GM21717 (cell line): ENCODE data around the gene LRRC45.

Source experiments
- ATAC-seq: cut with Tn5 transposase; IDR thresholded peaks from one replicate; pipeline ENCODE4 v1.9.1; 2021; ENCODE audit warnings: mild to moderate bottlenecking, moderate library complexity; ENCODE audit not compliant: unreplicated experiment

LRRC45 gene

DNA sequence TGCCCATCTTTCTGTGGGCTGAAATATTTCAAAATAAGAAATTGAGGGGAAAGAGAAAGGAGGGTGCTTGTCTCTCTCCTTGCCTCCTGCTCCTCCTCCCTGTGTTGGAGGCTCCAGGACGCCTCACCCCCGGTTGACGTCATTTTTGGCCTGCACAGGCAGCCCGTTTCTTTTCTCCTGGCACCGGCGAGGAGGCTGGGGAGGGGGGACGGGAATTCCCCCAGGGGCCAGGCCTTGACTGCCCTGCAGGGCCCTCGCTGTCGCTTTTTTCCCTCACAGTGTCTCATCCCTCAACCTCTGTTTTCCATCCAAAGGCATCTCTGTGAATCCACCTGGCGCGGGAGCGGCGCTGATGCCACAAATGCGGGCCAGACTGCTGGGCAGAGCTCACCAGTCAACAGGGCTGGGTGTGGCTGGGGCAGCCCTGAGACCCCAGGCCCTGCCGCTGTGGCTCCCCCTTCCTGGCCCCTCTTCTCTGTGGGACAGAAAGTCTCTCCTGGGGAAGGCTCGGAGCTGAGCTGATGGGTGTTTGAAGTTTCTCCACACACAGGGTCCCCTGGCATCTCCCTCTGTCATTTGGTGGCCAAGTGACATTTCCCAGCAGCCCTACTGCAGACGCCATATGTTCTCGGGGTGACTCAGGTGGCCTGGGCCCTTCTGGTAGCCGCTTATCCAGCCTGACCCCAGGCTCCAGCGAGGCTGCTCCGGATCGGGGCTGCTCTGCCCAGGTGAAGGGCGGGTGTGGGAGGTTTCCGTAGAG lies 16.5 kb upstream of the LRRC45 start:
- no peak for ATAC-seq

- ATAC-seq: no peak
Observed at GRCh38 chr17:82007228-82007494, 15.9 kb upstream of the LRRC45 start.

DNA sequence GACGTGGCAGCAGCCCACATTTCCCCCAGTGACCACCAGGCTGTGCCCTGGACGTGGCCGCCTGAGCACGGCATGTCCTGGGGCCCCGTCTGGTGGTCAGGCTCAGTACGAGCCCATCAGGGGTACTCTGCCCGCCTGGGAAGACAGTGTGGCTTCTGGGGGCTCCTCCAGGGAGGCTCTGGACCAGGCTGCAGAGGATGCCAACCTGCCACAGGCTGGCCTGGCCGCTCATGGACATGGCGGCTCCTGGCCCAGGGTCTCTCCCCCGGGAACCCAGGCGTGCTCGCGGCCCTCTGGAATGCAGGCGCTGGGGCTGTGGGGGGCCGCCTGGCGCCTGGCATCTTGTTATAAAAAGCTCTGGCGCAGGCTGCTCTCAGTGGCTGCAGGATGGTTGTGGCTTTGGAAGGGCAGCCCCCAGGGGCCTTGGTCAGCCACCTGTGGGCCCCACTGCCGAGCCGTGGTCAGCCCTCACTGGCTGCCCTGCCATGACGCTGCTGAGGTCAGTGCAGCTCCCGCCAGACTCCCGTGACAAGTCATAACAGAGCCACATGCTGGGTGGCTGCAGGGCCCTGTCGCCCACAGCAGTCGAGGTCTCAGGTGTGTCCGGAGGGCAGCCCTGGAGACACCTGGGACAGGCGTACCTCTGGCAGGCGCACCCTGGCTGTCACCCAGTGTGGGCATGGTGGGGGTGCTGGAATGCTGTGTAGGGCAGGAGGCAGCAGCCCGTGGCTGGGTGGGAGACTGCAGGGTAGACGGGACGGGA lies 15.4 kb upstream of the LRRC45 start:
- no peak for ATAC-seq

GRCh38 chr17:82008258-82008940 lies 14.7 kb upstream of the LRRC45 start:
- no peak for ATAC-seq

DNA sequence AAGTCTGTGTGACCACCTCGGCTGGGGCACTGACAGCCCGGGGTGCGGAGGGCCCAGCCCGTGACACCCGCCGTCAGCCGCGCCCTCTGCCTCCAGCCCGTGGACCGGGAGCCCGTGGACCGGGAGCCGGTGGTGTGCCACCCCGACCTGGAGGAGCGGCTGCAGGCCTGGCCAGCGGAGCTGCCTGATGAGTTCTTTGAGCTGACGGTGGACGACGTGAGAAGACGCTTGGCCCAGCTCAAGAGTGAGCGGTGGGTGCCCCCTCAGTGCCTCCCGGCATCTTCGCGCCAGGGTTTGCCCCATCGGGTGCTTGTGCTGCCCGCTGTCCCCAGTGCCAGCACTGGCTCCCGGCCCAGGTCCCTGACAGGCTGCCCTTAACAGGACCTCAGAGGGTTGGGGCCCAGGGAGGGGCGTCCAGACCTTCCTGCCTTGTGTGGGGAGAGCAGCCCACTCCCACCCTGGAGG lies 14.1 kb upstream of the LRRC45 start:
- ATAC-seq: no peak

- no peak for ATAC-seq
Observed at GRCh38 chr17:82009413-82009812, 13.7 kb upstream of the LRRC45 start.

DNA sequence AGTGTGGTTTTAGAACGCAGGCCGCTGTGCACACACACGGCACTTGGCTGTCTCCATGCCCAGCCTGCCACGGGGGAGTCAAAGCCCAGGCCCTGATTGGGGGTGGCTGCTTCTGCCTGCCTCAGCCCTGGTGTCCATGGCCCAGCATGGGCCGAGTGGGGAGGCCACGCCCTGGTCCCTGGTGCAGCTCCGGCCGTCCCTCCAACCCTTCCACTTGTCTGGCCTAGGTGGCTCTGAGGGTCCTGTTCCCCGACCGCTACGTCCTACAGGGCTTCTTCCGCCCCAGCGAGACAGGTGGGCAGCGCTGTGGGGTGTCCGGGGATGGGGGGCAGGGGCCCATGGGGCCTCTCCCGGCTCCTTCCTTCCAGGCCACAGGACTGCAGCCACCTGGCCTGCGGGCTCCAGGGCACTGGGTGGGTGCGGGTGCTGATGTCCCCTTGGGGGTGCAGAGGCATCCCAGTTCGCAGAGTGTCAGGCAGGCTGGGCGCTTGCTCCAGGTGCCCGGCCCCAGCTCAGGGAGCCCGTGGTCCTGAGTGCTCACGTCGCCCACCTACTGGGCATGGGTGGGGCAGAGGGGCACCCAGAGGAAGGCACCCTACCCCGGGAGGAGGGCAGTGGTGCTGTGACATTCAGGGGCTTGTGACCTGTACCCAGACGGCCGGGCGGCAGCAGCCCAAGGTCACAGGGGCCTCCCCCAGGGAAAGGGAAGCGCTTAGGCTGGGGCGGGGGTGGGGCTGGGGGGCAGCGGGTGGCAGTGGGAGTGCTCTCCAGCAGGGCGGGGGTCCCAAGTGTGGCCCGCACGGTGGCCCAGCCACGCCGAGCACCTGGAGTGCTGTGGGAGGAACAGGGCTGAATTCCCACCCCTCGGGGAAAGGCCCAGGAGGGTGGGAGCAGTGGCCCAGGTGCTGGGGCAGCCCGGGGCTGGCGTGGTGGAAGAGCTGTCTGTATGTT lies 12.3 kb upstream of the LRRC45 start:
- ATAC-seq: no peak

GRCh38 chr17:82011617-82012187 lies 11.4 kb upstream of the LRRC45 start:
- no peak for ATAC-seq

DNA sequence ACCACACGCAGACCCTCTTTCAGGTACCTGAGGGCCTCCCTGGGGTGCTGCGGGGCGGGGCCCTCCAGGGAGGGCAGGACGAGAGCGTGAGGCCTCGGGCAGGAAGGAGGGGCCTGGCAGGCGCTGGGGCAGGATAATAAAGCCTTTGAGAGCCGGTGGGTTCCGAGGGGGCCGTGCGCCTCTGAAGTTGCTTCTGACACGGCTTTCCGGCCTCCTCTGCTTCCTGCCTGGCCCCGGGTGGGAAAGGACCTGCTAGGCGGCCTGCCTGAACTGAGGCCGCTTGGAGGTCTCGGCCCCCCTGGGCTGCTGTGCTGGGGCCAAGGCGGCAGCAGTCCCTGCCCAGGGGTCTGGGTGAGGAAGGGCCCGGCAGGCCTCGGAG lies 10.9 kb upstream of the LRRC45 start:
- ATAC-seq: no peak

DNA sequence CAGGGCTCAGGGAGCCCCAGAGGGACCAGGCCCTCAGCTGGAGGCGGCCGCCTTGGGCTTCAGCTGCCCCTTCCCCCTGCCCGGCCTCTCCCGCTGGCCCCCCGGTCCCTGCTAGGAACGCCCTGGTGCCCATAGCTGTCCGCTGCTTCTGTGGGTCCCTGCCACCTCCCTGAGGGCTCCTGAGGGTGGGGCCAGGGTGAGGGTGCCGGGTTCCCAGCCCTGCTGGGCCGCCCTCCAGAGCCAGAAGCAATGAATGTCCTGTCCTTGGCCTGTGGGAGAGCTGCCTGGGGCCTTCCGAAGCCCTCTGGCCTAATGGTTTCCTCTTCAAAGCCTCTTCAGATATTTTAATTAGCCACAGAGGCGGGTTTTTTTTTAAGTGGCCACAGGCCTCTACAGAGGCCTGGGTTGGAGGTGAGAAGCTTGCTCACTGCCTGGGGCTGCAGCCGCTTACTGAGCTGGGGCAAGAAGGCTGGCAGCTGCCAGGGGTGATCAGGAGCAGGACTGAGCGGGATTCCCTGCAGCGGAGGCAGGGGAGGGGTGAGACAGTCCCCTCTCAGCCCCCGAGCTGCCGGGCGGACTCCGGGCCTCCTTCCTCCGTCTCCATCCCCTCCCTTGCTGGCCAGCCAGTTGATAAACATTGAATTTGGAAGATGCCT lies 10.3 kb upstream of the LRRC45 start:
- no peak for ATAC-seq

GRCh38 chr17:82013341-82013740 lies 9.8 kb upstream of the LRRC45 start:
- no peak for ATAC-seq

- ATAC-seq: no peak
Observed at GRCh38 chr17:82013772-82014321, 9.3 kb upstream of the LRRC45 start.

DNA sequence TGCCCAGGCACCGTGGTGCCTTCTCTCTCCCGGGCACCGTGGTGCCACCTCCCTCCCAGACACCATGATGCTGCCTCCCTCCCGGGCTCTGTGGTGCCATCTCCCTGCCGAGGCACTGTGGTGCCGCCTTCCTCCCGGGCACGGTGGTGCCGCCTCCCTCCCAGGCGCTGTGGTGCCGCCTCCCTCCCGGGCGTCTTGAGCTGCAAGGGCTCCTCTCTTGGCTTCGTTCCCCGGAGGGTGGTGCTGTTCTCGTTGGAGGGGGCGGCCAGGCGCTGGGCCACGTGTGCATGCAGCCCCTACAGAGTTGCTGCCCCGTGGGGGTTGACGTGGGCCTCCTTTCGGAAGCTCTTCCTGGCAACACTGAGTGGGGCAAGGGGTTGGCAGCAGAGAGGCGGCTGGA lies 8.7 kb upstream of the LRRC45 start:
- no peak for ATAC-seq

- ATAC-seq: no peak
Observed at GRCh38 chr17:82014971-82015310, 8.2 kb upstream of the LRRC45 start.

- no peak for ATAC-seq
Observed at GRCh38 chr17:82015311-82015971, 7.7 kb upstream of the LRRC45 start.

DNA sequence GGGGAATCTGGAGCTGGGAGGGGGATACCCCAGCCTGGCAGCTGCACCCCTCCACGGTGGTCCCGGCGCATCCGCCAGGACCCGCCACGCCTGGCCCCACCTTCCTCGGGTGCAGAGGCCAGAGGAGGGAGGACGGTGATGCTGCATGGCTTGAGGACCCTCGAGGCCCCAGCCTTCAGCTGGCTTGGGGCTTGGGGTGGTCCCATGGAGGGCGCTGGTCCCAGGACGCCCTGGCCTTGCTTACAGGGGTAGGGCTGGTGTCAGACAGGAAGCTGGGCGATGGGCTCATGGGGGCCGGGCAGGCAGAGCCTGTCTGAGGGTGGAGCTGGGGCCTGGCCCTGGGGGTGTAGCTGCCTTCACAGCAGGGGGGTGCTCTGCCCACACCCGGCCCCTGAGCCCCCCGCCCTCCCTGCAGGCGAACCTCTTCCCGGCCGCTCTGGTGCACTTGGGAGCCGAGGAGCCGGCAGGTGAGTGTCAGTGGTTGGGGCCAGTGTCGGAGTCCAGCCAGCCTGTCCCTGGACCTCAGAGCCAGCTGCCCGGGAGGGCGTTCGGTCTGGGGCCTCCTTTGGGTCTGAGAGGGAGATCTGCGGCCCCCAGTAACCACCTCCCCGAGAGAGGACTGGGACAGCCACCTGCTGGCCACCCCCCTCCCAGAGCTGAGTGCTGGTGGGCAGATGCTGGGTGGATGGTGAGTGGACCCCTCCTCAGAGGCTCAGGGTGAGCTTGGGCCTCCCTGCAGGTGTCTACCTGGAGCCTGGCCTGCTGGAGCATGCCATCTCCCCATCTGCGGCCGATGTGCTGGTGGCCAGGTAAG lies 6.8 kb upstream of the LRRC45 start:
- no peak for ATAC-seq

- no peak for ATAC-seq
Observed at GRCh38 chr17:82016875-82017459, 6.1 kb upstream of the LRRC45 start.

GRCh38 chr17:82017612-82018151 lies 5.4 kb upstream of the LRRC45 start:
- ATAC-seq: no peak
